GM19324 (cell line): ENCODE measurements around the gene GCA.

Experiments
- ATAC-seq: cut with Tn5 transposase; IDR thresholded peaks from one replicate; pipeline ENCODE4 v1.9.1; 2021; ENCODE audit warnings: mild to moderate bottlenecking, moderate library complexity; ENCODE audit not compliant: unreplicated experiment, low FRiP score

The GCA gene

GRCh38 chr2:162327134-162327769 lies 16.7 kb upstream of the GCA start:
- ATAC-seq = no peak

- no peak for ATAC-seq
Observed at GRCh38 chr2:162327806-162328205, 16.1 kb upstream of the GCA start.

DNA sequence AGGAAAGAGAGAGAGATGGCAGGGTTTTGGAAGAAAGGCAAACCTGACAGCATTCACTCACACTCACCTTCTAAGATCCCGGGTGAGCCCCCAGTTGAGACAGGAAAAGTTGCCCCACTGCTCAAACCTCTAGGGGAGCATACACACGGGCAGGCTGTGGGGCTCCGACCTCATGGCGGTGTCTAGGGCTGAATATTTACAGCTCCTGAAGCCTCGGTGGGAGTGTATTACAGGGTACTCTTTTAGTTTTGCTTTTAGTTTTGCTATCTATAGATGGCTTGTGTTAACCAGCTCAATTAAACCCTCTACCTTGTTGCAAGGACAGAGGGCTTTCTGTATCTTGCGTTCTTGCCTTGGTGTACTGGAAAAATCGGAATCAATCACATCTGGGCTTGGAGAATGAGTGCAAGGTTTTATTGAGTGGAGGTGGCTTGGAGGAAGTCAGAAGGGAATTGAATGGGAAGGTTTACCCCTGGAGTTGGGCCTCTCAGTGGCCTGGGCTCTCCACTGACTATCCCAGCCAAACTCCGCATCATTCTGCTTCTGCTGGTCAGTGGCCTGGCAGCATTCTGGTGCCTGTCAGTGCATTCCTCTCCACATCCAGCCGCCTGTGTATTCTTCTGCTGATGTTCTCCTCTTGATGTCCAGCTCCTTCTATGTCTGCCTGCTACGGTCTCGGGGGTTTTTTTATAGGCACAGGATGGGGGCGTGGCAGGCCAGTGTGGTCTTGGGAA lies 15.3 kb upstream of the GCA start:
- ATAC-seq = peak; percentile 99

DNA sequence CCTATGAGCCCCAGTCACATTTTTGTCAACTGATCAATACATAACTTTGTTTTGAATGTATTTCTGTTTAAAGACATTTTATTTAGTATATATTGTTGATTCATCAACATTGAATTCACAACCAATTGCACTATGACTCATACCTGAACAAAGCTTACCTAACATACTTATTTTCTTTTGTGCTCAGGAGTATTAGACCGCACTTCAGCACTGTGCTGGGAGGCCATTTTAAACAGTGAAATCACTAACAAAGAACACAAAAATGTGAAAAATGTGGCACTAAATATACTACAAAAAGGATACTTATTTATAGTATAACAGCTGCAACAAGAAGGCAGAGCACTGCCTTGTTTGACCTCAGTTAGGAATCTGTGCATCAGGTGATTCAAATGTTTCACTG lies 13.1 kb upstream of the GCA start:
- no peak for ATAC-seq

- ATAC-seq = no peak
Observed at GRCh38 chr2:162333968-162334367, 10.0 kb upstream of the GCA start.

DNA sequence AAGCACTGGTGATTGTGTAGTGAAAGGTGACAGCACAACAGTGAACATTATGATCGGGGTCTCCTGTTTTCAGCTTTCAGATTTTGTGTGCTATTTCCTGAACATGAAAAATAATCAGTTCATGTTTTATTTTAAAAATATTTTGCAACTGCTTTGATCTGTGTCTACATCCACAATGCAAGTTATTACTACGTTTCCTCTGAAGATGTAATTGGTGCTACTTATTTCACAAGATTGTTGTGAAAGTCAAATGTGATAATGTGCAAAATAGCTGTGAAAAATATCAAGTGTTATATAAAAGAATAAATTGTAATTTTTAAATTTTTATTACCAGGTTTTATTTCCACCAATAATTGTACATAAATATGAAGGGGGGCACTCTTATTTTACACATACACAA lies 6.1 kb upstream of the GCA start:
- ATAC-seq = no peak

DNA sequence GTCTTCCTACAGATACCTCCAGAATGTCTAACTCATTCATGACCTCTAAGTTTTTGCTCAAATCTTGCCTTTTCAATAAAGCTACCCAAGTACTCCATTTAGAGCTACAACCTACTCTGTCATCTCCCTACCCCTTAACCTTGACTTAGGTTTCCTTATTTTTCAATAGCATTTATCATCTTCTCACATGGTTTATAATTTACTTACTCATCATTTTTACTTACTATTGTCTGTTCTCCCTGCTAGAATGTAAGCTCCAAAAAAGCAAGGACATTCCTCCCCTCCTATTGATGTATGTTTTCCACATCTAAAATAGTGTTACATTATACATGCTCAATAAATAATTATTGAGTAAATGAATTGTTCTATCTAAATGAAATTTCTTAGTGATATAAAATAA lies 3.1 kb upstream of the GCA start:
- ATAC-seq = no peak

GRCh38 chr2:162342321-162342720 lies 1.6 kb upstream of the GCA start:
- ATAC-seq = no peak

GRCh38 chr2:162342841-162343240 lies 1.1 kb upstream of the GCA start:
- no peak for ATAC-seq

DNA sequence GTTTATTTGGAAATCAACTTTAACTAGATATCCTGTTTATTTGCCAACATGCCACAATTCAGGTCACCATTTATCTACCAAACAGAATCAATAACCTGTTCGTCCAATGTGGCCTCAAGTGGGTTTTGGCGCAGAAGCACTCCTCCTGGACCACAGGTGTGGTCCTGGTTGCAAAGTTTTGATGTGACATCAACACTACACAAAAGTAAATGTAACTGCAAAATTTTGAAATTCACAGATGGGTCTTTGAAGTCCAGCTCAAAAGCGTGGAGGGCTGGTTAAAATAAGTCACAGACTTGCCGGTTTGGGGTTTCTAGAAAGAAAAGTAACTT lies 474 bp upstream of the GCA start:
- ATAC-seq = peak; percentile 0

GRCh38 chr2:162344617-162344950 lies 652 bp downstream of the GCA start:
- no peak for ATAC-seq

- ATAC-seq = no peak
Observed at GRCh38 chr2:162365392-162365791, 21.5 kb downstream of the GCA start.

GRCh38 chr2:162368494-162368893 lies 24.6 kb downstream of the GCA start:
- ATAC-seq = no peak

GRCh38 chr2:162369551-162369950 lies 25.6 kb downstream of the GCA start:
- no peak for ATAC-seq

- no peak for ATAC-seq
Observed at GRCh38 chr2:162370931-162371330, 27.0 kb downstream of the GCA start.

GRCh38 chr2:162372818-162373217 lies 28.9 kb downstream of the GCA start:
- no peak for ATAC-seq

DNA sequence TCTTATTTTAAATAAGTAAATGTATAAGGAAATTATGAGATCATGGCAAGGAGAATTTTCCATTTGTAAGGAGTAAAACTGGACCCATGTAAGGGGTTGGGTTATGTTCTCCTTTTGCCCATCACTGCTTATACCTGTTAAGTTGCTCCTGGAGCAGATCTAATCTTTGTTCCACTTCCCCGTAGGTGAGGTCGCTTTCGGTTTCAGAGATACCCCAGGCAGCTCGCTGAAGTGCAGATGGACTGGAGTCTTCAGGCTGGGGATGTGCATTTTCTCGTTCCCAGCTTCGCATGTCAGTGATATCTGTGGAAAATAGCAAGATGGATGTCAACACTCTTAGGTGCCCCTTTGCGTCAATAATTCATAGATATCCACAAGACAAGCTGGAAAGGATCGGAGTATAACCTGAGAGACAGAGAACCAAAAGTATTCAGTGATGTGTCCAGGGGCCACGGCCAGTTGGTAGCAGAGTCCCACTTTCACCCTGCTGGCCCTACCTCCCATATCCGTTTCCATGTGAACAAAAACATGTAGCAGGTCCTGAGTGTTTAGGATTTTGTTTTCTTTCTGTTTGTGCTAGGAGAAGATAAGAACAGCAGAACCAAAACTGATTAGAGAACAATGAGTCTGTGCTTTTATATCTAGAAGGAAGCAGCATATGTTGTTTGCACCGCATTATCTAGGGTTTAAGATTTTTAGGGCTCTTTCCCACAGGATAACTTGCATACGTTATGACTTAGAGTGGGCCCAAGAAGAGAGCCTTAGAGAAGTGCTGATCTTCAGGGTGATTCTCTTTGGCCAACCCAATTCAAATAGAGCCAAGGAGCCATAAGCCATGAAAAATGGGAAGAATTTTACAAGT lies 36.0 kb downstream of the GCA start:
- peak; percentile 70 for ATAC-seq

DNA sequence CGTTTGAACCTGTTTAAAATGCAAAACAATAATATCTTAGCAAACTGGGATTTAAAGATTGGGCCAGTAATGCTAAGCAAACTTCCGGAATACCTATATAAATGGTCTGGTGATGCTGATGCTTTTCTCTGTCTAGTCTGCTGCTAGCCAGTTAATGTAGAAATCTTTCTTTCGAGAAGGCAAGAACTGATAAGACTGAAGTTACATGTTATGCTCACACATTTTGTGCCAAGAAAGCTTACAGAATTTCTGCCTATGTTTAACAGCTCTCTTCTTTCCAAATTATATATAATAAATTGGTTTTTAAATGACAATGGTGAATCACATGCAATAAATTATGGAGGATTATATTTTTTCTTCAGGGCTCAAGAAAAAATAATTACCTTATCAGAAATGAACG lies 37.9 kb downstream of the GCA start:
- no peak for ATAC-seq

GRCh38 chr2:162382278-162382677 lies 38.3 kb downstream of the GCA start:
- ATAC-seq = no peak

GRCh38 chr2:162385536-162385935 lies 41.6 kb downstream of the GCA start:
- ATAC-seq = no peak

GRCh38 chr2:162390801-162391200 lies 46.9 kb downstream of the GCA start:
- no peak for ATAC-seq

- ATAC-seq = no peak
Observed at GRCh38 chr2:162400336-162400735, 56.4 kb downstream of the GCA start.
